HG03097 (cell line): Measurements from ENCODE around the gene SRPRA.

ENCODE experiments used
- ATAC-seq: cut with Tn5 transposase; IDR thresholded peaks from one replicate; pipeline ENCODE4 v1.9.1; 2021; ENCODE audit not compliant: unreplicated experiment, low FRiP score

SRPRA gene

GRCh38 chr11:126232683-126233082, 36.0 kb downstream of the SRPRA start:
- ATAC-seq = no peak

GRCh38 chr11:126231725-126232459, 36.8 kb downstream of the SRPRA start:
- no peak for ATAC-seq

DNA sequence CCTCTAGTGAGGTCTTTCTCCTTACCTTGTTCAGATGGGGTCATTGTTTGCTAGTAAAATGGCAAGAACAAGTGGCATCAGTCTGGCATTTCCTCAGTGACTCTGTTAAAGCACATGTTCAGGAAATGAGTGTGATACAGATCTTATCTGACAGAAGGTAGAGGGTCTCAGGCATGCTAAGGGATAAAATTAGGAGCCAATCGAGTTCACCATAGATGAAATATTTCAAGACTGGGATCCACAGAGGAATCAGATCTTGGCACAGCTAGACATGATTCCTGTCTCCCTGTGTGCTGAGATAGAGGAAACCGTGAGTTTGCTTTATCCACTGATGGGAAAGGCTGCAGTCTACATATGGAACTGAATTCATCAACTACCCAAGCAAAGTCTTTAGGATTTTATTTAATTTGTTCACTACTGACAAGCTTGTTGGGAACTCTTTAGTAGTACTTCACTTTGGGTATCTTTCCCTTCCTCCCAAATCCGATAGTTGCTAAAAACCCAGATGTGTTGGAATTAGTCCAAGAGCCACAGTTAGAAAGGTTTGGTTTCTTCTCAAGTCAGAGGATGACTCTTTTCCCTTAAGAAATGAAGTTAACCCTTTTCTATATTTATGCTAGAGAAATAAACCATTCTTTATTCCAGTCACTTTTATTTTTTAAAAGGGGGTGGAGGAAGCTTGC, 38.7 kb downstream of the SRPRA start:
- ATAC-seq = no peak

GRCh38 chr11:126226334-126227084, 42.2 kb downstream of the SRPRA start:
- ATAC-seq = no peak

- no peak for ATAC-seq
Observed at GRCh38 chr11:126225295-126225665, 43.4 kb downstream of the SRPRA start.

DNA sequence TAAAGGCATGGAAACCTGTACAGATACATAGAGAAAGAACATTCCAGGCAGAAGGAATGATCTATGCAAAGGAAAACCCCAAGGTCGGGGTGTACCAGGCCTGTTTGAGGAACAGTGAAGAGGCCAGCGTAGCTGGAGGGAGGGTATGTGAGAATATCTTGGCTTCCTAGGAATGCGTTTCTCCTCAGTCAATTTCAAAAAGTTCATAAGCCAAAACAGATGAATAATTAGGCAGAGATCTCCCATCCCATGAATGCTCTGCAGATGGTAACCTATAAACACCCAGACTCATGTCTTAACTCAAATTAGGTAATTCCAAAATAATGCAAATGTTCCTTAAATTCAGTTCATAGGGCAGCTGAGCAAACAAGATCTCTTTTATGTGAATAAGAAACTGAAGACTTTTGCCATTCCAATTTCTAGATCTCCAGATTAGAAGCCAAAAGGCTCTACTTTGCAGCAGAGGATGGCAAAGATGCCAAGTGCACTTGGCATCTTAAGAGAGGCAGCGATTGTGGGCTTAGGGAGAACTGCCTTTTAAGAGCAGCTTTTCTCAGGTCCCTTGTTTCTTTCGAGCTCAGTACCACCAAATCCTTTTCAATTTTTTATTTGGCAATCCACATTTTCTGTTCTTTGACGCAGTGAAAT, 43.9 kb downstream of the SRPRA start:
- no peak for ATAC-seq

- no peak for ATAC-seq
Observed at GRCh38 chr11:126219547-126219946, 49.1 kb downstream of the SRPRA start.

- ATAC-seq = no peak
Observed at GRCh38 chr11:126217491-126217890, 51.2 kb downstream of the SRPRA start.

DNA sequence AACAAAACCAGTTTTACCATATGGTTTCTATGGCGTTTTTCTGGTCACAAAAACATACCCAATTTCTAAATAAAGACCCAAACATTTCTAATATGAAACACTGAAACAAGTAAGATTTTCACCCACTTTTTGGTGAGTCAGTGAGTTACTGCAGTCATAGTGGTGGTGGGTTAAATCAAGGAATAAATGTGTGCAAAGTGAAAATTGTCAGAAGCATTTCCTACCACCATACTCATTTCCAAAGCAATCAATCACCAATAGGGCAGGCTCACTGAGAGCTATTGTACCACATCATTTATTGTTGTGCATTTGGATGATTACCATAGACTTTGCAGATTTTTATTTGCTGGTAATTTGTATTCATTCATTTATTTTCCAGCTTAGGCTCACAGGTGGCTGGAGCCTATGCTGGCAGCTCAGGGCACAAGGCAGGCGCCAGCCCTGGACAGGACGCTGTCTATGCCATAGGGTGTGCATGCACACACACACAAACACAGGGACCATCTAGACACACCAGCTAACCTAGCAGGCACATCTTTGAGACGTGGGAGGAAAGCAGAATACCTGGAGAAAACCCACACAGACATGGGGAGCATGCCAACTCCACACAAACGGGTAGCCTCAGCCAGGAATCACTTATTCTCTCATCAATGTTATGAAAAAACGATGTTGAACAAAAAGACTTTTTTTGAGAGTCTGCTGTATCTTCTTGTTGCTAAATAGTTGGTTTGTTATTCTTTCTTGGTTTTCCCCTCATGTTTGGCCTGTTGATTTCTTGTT, 52.0 kb downstream of the SRPRA start:
- no peak for ATAC-seq

- no peak for ATAC-seq
Observed at GRCh38 chr11:126214841-126215240, 53.9 kb downstream of the SRPRA start.

- ATAC-seq = no peak
Observed at GRCh38 chr11:126214441-126214840, 54.3 kb downstream of the SRPRA start.
